Measurements from ENCODE around the gene S100A6. TPM values are rescaled to one million over a fixed set of nuclear protein-coding genes. Genes with fewer than 3 reads are reported as not detected.
A peak's percentile ranks its signal among the peaks of the same experiment; 100 is the strongest.

S100A6 gene
- total RNA-seq, 1 donor from 2014 or later = 336 TPM

DNA sequence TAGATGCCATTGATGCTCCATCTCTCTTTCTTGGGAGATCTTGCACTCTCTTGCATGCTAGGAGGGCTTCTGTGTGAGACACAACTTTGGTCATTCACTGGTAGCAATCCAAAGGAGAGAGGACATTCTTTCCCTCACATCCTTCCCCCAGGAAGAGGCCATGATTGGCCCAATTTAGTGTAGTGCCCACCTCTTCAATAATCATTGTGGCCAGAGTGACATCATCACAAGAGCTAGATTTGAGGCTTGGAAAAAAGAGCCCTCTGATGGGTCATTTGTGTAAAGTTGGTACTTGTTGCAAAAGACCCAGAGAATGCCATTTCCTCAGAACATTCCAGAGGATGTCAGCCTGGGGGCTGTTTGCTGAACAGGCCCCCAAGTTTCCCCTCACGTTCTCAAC lies 30.2 kb downstream of the S100A6 start:
- Histone ChIP-seq H3K36me3 (no peaks in the 10 kb centered on the region), H3K27me3 (ENCODE audit: low read depth) (no peaks in the 10 kb centered on the region), H3K4me1 (peaks cover 25% of the 10 kb centered on the region), H3K4me3 (no peak overlapping the region), H3K9me3 (replicated peaks) (no peaks in the 10 kb centered on the region), H3K27ac (replicated peaks) (no peak overlapping the region)
- TF ChIP-seq, protein P1, sequence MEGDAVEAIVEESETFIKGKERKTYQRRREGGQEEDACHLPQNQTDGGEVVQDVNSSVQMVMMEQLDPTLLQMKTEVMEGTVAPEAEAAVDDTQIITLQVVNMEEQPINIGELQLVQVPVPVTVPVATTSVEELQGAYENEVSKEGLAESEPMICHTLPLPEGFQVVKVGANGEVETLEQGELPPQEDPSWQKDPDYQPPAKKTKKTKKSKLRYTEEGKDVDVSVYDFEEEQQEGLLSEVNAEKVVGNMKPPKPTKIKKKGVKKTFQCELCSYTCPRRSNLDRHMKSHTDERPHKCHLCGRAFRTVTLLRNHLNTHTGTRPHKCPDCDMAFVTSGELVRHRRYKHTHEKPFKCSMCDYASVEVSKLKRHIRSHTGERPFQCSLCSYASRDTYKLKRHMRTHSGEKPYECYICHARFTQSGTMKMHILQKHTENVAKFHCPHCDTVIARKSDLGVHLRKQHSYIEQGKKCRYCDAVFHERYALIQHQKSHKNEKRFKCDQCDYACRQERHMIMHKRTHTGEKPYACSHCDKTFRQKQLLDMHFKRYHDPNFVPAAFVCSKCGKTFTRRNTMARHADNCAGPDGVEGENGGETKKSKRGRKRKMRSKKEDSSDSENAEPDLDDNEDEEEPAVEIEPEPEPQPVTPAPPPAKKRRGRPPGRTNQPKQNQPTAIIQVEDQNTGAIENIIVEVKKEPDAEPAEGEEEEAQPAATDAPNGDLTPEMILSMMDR (IDR thresholded peaks at IDR 0.05; ENCODE audit: borderline replicate concordance) = no peak
- DNase-seq = no peak
- intact Hi-C loops (cut with micrococcal nuclease) = no loop called here

DNA sequence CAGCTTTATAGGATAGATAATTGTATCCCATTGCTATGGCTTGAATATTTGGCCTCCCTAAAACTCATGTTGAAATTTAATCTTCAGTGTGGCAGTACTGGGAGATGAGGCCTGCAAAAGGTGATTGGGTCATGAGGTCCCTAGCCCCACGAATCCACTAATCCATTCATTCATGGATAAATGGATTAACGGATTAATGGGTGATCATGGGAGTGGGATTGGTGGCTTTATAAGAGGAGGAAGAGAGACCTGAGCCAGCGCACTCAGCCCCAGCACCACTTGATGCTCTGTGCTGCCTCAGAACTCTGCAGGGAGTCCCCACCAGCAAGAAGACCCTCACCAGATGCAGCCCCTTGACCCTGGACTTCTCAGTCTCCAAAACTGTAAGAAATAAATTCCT lies 32.0 kb downstream of the S100A6 start:
- DNase-seq = no peak
- H3K36me3 ChIP-seq = no peaks in the 10 kb centered on the region
- peaks cover 25% of the 10 kb centered on the region for H3K4me1 ChIP-seq
- no peak overlapping the region for H3K4me3 ChIP-seq
- no peaks in the 10 kb centered on the region for H3K27me3 ChIP-seq (ENCODE audit: low read depth)
- TF ChIP-seq, protein P1 (IDR thresholded peaks at IDR 0.05; ENCODE audit: borderline replicate concordance) = no peak
- H3K27ac ChIP-seq (replicated peaks) = no peak overlapping the region
- intact Hi-C loops (cut with micrococcal nuclease) = no loop called here
- no peaks in the 10 kb centered on the region for H3K9me3 ChIP-seq (replicated peaks)

DNA sequence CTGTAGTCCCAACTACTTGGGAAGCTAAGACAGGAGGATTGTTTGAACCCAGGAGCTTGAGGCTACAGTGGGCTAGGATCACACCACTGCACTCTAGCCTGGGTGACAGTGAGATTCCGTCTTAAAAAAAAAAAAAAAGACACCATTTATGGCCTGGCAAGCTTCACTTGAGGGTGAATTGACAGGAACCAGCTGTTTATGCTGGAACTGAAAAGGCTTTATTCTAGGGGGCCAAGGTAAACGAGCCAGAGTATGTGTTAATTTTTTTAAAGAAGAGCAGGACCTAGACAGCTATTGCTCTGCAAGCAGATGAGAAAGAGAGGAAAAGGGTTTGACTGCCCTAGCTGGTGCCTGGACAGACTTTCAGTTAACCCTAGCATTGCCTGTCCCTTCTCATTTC lies 37.0 kb downstream of the S100A6 start:
- TF ChIP-seq, protein P1 (IDR thresholded peaks at IDR 0.05; ENCODE audit: borderline replicate concordance) = no peak
- Histone ChIP-seq H3K27ac (replicated peaks) (no peak overlapping the region), H3K4me3 (no peak overlapping the region), H3K36me3 (no peaks in the 10 kb centered on the region), H3K4me1 (peaks cover 5% of the 10 kb centered on the region), H3K9me3 (replicated peaks) (no peaks in the 10 kb centered on the region), H3K27me3 (ENCODE audit: low read depth) (no peaks in the 10 kb centered on the region)
- no peak for DNase-seq
- intact Hi-C loops (cut with micrococcal nuclease) = loop anchor here (5.0 kb wide), 1 partner anchor 146 kb away; no protein-coding TSS in a partner anchor

DNA sequence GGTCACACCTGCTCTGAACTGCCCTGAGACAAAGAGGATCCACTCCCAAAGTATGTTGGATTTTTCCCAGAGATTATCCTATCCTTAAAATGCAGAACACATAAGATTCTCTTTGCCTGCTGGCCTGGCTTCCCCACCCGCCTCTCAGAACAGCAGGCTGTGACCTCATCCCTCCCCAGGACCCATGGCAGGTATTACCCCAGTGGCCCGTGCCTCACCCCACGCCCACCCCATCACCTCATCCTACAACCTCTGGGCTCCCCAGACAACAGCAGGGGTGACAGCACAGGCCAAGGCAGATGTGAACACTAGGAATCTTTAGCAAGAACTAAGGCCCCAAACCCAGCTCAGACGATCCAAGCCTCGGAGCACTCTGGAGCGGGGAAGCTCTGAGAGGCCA lies 40.3 kb downstream of the S100A6 start:
- H3K36me3 ChIP-seq = no peaks in the 10 kb centered on the region
- intact Hi-C loops (cut with micrococcal nuclease) = loop anchor here (5.0 kb wide), 1 partner anchor 143 kb away; no protein-coding TSS in a partner anchor
- no peak for DNase-seq
- TF ChIP-seq, protein P1 (IDR thresholded peaks at IDR 0.05; ENCODE audit: borderline replicate concordance) = no peak
- H3K9me3 ChIP-seq (replicated peaks) = no peaks in the 10 kb centered on the region
- no peaks in the 10 kb centered on the region for H3K27me3 ChIP-seq (ENCODE audit: low read depth)
- peaks cover 10% of the 10 kb centered on the region for H3K4me1 ChIP-seq
- H3K4me3 ChIP-seq = no peak overlapping the region
- H3K27ac ChIP-seq (replicated peaks) = no peak overlapping the region

DNA sequence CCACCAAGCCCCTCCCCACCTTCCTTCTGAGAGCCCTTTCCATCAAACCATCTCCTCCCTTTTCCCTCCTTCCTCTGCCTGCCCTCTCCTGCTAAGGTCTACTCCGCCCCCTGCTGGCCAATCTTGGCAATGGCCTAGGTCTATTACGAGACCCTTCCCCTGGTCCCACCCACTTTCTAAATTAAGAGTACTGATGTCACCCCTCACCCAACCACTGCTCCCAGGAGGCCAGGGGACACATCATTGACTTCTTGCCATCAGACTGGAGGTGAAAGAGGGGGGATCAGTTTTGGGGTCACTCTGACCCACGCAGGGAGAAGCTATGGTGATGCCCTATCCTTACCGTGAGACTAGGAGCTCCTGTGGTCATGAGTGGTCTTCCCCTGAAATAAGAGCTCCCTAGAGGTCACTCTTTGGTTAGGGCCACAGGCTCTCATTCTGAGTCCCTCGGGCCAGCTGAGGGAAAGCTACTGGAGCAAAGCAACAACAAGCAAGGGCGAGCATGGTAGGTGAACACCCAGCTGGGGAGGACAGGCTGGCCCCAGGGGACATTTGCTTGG lies 40.7 kb downstream of the S100A6 start:
- intact Hi-C loops (cut with micrococcal nuclease) = loop anchor here (5.0 kb wide), 1 partner anchor 143 kb away; no protein-coding TSS in a partner anchor
- H3K4me3 ChIP-seq = no peak overlapping the region
- H3K9me3 ChIP-seq (replicated peaks) = no peaks in the 10 kb centered on the region
- H3K27ac ChIP-seq (replicated peaks) = no peak overlapping the region
- peak; percentile 68 for DNase-seq
- H3K27me3 ChIP-seq (ENCODE audit: low read depth) = no peaks in the 10 kb centered on the region
- TF ChIP-seq, protein P1 (IDR thresholded peaks at IDR 0.05; ENCODE audit: borderline replicate concordance) = peak; percentile 94
- peaks cover 12% of the 10 kb centered on the region for H3K4me1 ChIP-seq
- H3K36me3 ChIP-seq = no peaks in the 10 kb centered on the region
